ENCODE results near the gene GRAMD4.
A peak's percentile ranks its signal among the peaks of the same experiment; 100 is the strongest.

GRAMD4 gene

DNA sequence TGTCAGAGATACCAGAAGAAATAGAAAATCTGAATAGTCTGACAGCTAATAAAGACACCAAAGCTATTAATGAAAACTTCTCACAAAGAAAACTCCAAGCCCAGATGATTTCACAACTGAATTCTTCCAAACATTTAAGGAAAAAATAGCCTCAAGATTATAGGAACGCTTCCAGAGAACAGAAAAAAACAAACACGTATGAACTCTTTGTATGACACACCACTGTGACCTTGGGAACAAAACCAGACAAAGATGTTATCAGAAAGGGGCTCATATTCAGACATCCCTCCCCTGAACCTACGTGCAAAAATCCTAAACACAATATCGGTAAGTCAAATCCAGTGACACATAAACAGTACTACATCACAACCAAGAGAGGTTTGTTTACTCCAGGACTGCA lies 94.4 kb downstream of the GRAMD4 start:
- TF ChIP-seq, protein P1, sequence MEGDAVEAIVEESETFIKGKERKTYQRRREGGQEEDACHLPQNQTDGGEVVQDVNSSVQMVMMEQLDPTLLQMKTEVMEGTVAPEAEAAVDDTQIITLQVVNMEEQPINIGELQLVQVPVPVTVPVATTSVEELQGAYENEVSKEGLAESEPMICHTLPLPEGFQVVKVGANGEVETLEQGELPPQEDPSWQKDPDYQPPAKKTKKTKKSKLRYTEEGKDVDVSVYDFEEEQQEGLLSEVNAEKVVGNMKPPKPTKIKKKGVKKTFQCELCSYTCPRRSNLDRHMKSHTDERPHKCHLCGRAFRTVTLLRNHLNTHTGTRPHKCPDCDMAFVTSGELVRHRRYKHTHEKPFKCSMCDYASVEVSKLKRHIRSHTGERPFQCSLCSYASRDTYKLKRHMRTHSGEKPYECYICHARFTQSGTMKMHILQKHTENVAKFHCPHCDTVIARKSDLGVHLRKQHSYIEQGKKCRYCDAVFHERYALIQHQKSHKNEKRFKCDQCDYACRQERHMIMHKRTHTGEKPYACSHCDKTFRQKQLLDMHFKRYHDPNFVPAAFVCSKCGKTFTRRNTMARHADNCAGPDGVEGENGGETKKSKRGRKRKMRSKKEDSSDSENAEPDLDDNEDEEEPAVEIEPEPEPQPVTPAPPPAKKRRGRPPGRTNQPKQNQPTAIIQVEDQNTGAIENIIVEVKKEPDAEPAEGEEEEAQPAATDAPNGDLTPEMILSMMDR (conservative IDR thresholded peaks at IDR 0.05; ENCODE audit: low read depth) = no peak
- ChIA-PET POLR2A (ENCODE audit: low non-redundant PET) (no interaction called here), CTCF (interaction anchor here (0.6 to 0.8 kb wide), 3 partner anchors 12 to 232 kb away, joined by 3 to 4 read pairs (median 3); no protein-coding TSS in a partner anchor)
- H3K27ac ChIP-seq = no peak overlapping the region
- no peak for DNase-seq (ENCODE audit: low spot score)

DNA sequence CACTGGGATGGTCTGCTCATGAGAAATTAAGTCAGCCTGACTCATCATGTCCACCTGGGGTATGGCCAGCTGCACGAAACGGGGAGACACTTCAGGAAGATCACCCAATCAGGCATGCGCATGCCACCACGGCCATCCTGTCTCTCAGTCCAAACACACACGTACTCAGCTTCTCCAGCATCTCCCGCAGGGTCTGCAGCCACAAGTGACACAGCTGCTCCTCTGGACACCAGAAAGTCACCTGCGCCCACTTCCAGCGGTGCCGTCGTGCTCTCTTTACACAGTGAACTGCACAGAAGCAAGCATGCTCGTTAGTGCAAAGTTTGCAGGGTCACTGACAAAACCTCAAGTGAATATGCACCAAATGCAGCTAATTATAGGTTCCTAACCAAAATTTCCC lies 99.7 kb downstream of the GRAMD4 start:
- no peak for DNase-seq (ENCODE audit: low spot score)
- ChIA-PET CTCF (interaction anchor here (0.6 kb wide), 1 partner anchor 39 kb away, joined by 3 read pairs; no protein-coding TSS in a partner anchor), POLR2A (ENCODE audit: low non-redundant PET) (no interaction called here)
- TF ChIP-seq, protein P1 (conservative IDR thresholded peaks at IDR 0.05; ENCODE audit: low read depth) = no peak
- H3K27ac ChIP-seq = peak overlapping the region; percentile 31; the same call in 1 of the 2 replicates

- peak overlapping the region; percentile 90 for H3K27ac ChIP-seq
- ChIA-PET POLR2A (ENCODE audit: low non-redundant PET) (no interaction called here), CTCF (no interaction called here)
- peak; percentile 29 for DNase-seq (ENCODE audit: low spot score)
- TF ChIP-seq, protein P1 (conservative IDR thresholded peaks at IDR 0.05; ENCODE audit: low read depth) = no peak
These were observed 101.4 kb downstream of the GRAMD4 start for GRCh38 chr22:46721501-46722085.

- CTCF ChIA-PET = no interaction called here
- H3K27ac ChIP-seq = peak overlapping the region; percentile 90
- POLR2A ChIA-PET (ENCODE audit: low non-redundant PET) = no interaction called here
- TF ChIP-seq, protein P1 (conservative IDR thresholded peaks at IDR 0.05; ENCODE audit: low read depth) = no peak
- DNase-seq (ENCODE audit: low spot score) = no peak
These were observed 103.7 kb downstream of the GRAMD4 start for GRCh38 chr22:46723882-46724281.

GRCh38 chr22:46725096-46725495 lies 104.9 kb downstream of the GRAMD4 start:
- TF ChIP-seq, protein P1 (conservative IDR thresholded peaks at IDR 0.05; ENCODE audit: low read depth) = no peak

GRCh38 chr22:46726066-46726985 lies 106.1 kb downstream of the GRAMD4 start:
- peak overlapping the region; percentile 42 for H3K27ac ChIP-seq
- DNase-seq (ENCODE audit: low spot score) = no peak
- ChIA-PET POLR2A (ENCODE audit: low non-redundant PET) (no interaction called here), CTCF (no interaction called here)
- TF ChIP-seq, protein P1 (conservative IDR thresholded peaks at IDR 0.05; ENCODE audit: low read depth) = no peak

More at GRCh38 chr22:46725096-46725495, 104.9 kb downstream of the GRAMD4 start:
- CTCF ChIA-PET = no interaction called here
- H3K27ac ChIP-seq = peak overlapping the region; percentile 42
- POLR2A ChIA-PET (ENCODE audit: low non-redundant PET) = no interaction called here
- DNase-seq (ENCODE audit: low spot score) = no peak

All from RWPE1 (cell line).